ENCODE results near the gene AHCYL2.

The AHCYL2 gene

GRCh38 chr7:129385116-129385515, 160.3 kb downstream of the AHCYL2 start:
- TF ChIP-seq CTCF (IDR thresholded peaks at IDR 0.05; ENCODE audit: control insufficient read depth, insufficient read depth, low read depth, low read length, missing control alignments), result no peak
- DNase-seq (ENCODE audit: low read depth), result no peak
- H3K4me3 ChIP-seq (ENCODE audit: control insufficient read depth, low read depth, low read length), result no peak overlapping the region

- no peak for TF ChIP-seq CTCF (IDR thresholded peaks at IDR 0.05; ENCODE audit: control insufficient read depth, insufficient read depth, low read depth, low read length, missing control alignments)
- DNase-seq (ENCODE audit: low read depth), result no peak
Measured at GRCh38 chr7:129385598-129385997, 160.8 kb downstream of the AHCYL2 start.

GRCh38 chr7:129386506-129386905, 161.7 kb downstream of the AHCYL2 start:
- DNase-seq (ENCODE audit: low read depth), result no peak
- no peak overlapping the region for H3K4me3 ChIP-seq (ENCODE audit: control insufficient read depth, low read depth, low read length)
- no peak for TF ChIP-seq CTCF (IDR thresholded peaks at IDR 0.05; ENCODE audit: control insufficient read depth, insufficient read depth, low read depth, low read length, missing control alignments)

More at GRCh38 chr7:129385598-129385997, 160.8 kb downstream of the AHCYL2 start:
- H3K4me3 ChIP-seq (ENCODE audit: control insufficient read depth, low read depth, low read length), result no peak overlapping the region

GRCh38 chr7:129387537-129387936, 162.7 kb downstream of the AHCYL2 start:
- H3K4me3 ChIP-seq (ENCODE audit: control insufficient read depth, low read depth, low read length), result no peak overlapping the region
- no peak for TF ChIP-seq CTCF (IDR thresholded peaks at IDR 0.05; ENCODE audit: control insufficient read depth, insufficient read depth, low read depth, low read length, missing control alignments)
- no peak for DNase-seq (ENCODE audit: low read depth)

- DNase-seq (ENCODE audit: low read depth), result no peak
Measured at GRCh38 chr7:129388333-129389098, 163.7 kb downstream of the AHCYL2 start.

GRCh38 chr7:129389829-129390228, 165.0 kb downstream of the AHCYL2 start:
- DNase-seq (ENCODE audit: low read depth), result no peak
- TF ChIP-seq CTCF (IDR thresholded peaks at IDR 0.05; ENCODE audit: control insufficient read depth, insufficient read depth, low read depth, low read length, missing control alignments), result no peak
- H3K4me3 ChIP-seq (ENCODE audit: control insufficient read depth, low read depth, low read length), result no peak overlapping the region

More at GRCh38 chr7:129388333-129389098, 163.7 kb downstream of the AHCYL2 start:
- no peak overlapping the region for H3K4me3 ChIP-seq (ENCODE audit: control insufficient read depth, low read depth, low read length)
- no peak for TF ChIP-seq CTCF (IDR thresholded peaks at IDR 0.05; ENCODE audit: control insufficient read depth, insufficient read depth, low read depth, low read length, missing control alignments)
